GM12878 (cell line): ENCODE results near the gene C1QTNF12. TPM values are rescaled to one million over a fixed set of nuclear protein-coding genes. Genes with fewer than 3 reads are reported as not detected.
A peak's percentile ranks its signal among the peaks of the same experiment; 100 is the strongest.

Source experiments
- ATAC-seq: fragments of 200-7000 bp; cut with Tn5 transposase; 3 replicates; pipeline ENCODE4 v1.9.1; 2020; ENCODE audit warnings: mild to moderate bottlenecking, moderate library complexity
- BruUV-seq: library from RNA; stranded (reverse); fragments of 400-500 nt; replicated peaks from 2 replicates; lab custom pipeline; 2021; lab: Mats Ljungman, UMichigan
- CTCF ChIA-PET: fragments of 300-600 bp; sonication (Branson Sonifier 250); formaldehyde crosslinking; extraction: SDS; loops from one replicate; lab custom pipeline; 2021; ENCODE audit warnings: inconsistent platforms; lab: Yijun Ruan, JAX
- POLR2A ChIA-PET: fragments of 350-600 bp; formaldehyde crosslinking; extraction: SDS; loops from one replicate; lab custom pipeline; 2021; ENCODE audit warnings: inconsistent platforms; lab: Charles Lee
- RAD21 ChIA-PET: fragments of 300-600 bp; sonication (Branson Sonifier 250); formaldehyde crosslinking; loops from one replicate; lab custom pipeline; 2023; ENCODE audit warnings: antibody characterized with exemption; ENCODE audit not compliant: unreplicated experiment; lab: Charles Lee
- SMC1A ChIA-PET: fragments of 300-600 bp; sonication (Branson Sonifier 250); formaldehyde crosslinking; loops from one replicate; lab custom pipeline; 2023; ENCODE audit not compliant: unreplicated experiment, uncharacterized antibody; lab: Charles Lee
- DNase-seq: peaks from one replicate; pipeline ENCODE4 v3.0.0-alpha.2; 2011; ENCODE audit warnings: low read depth, low spot score
- FAIRE-seq: peaks from 3 replicates; lab custom pipeline; 2011; peaks lifted over from hg19 to GRCh38; lab: Jason Lieb, UNC
- H2AFZ ChIP-seq: 2 replicates; pipeline ENCODE4 v1.6.0; 2011; ENCODE audit warnings: low read depth, low read length, control low read depth; ENCODE audit not compliant: control insufficient read depth
- H3K27ac ChIP-seq: 2 replicates; pipeline ENCODE4 v1.5.1; 2011; ENCODE audit warnings: control low read depth; ENCODE audit not compliant: control insufficient read depth, insufficient read depth
- H3K27me3 ChIP-seq, 2 experiments: replicated peaks in 1 of 2; 2 replicates each; pipeline versions ENCODE4 v1.6.0 to v1.6.1; 2011; ENCODE audit warnings: low read length in 1 of 2; ENCODE audit not compliant: control insufficient read depth in 2 of 2, insufficient read depth in 2 of 2
- H3K36me3 ChIP-seq, 2 experiments: 2 replicates each; pipeline ENCODE4 v1.5.1; 2011; ENCODE audit warnings: low read length in 1 of 2; ENCODE audit not compliant: control insufficient read depth in 2 of 2, insufficient read depth in 2 of 2
- H3K4me1 ChIP-seq: 2 replicates; pipeline ENCODE4 v1.6.1; 2011; ENCODE audit warnings: mild to moderate bottlenecking, low read length, moderate library complexity, mixed read lengths; ENCODE audit not compliant: control insufficient read depth, insufficient read depth
- H3K4me2 ChIP-seq: 2 replicates; pipeline ENCODE4 v1.6.0; 2011; ENCODE audit warnings: control low read depth; ENCODE audit not compliant: control insufficient read depth, insufficient read depth
- H3K4me3 ChIP-seq: fragments of 200-600 bp; sonication (generic); 2 replicates; pipeline ENCODE4 v1.5.1; 2016
- H3K79me2 ChIP-seq: 2 replicates; pipeline ENCODE4 v1.6.0; 2011; ENCODE audit warnings: low read length; ENCODE audit not compliant: control insufficient read depth, insufficient read depth
- H3K9ac ChIP-seq: 2 replicates; pipeline ENCODE4 v1.8.0; 2011; ENCODE audit warnings: low read length, control low read depth, mixed read lengths; ENCODE audit not compliant: control insufficient read depth, insufficient read depth
- H3K9me3 ChIP-seq: replicated peaks from 3 replicates; pipeline ENCODE4 v1.5.1; 2011; ENCODE audit warnings: mild to moderate bottlenecking, low read length; ENCODE audit not compliant: control insufficient read depth, insufficient read depth
- H4K20me1 ChIP-seq: 2 replicates; pipeline ENCODE4 v1.6.0; 2011; ENCODE audit not compliant: control insufficient read depth, insufficient read depth
- CBX3 ChIP-seq: fragments of 200-600 bp; sonication (generic); IDR thresholded peaks from 2 replicates; pipeline ENCODE4 v1.6.1; 2016; ENCODE audit warnings: low read depth, borderline replicate concordance
- E4F1 ChIP-seq: fragments of 450-650 bp; IDR thresholded peaks from 2 replicates; pipeline ENCODE4 v1.6.1; 2018; ENCODE audit warnings: borderline replicate concordance, mild to moderate bottlenecking; ENCODE audit not compliant: partially characterized antibody
- IKZF2 ChIP-seq, 2 experiments: fragments of 450-650 bp; IDR thresholded peaks; 2 replicates each; pipeline ENCODE4 v1.6.1; 2017; ENCODE audit warnings: mild to moderate bottlenecking in 2 of 2, moderate library complexity in 2 of 2
- IRF4 ChIP-seq: IDR thresholded peaks from 2 replicates; pipeline ENCODE4 v1.6.1; 2011; ENCODE audit warnings: low read depth, low read length
- NFXL1 ChIP-seq: fragments of 450-650 bp; IDR thresholded peaks from 2 replicates; pipeline ENCODE4 v1.6.1; 2017; ENCODE audit warnings: antibody characterized with exemption, mild to moderate bottlenecking, borderline replicate concordance
- NR2C2 ChIP-seq: IDR thresholded peaks from 2 replicates; pipeline ENCODE4 v1.6.1; 2011; ENCODE audit warnings: borderline replicate concordance, low read depth; ENCODE audit not compliant: control insufficient read depth, insufficient read length
- PAX5 ChIP-seq: IDR thresholded peaks from 2 replicates; pipeline ENCODE4 v1.6.1; 2011; ENCODE audit warnings: low read depth, low read length, borderline replicate concordance
- RELA ChIP-seq: fragments of 450-650 bp; IDR thresholded peaks from 2 replicates; pipeline ENCODE4 v1.8.0; 2014; ENCODE audit warnings: borderline replicate concordance; ENCODE audit not compliant: partially characterized antibody
- SMC3 ChIP-seq: IDR thresholded peaks from 2 replicates; pipeline ENCODE4 v1.6.1; 2011; ENCODE audit warnings: low read length, improper control_type of control experiment, borderline replicate concordance
- SPI1 ChIP-seq: IDR thresholded peaks from 2 replicates; pipeline ENCODE4 v1.6.1; 2011; ENCODE audit warnings: low read depth, mild to moderate bottlenecking, low read length, moderate library complexity, borderline replicate concordance; ENCODE audit not compliant: insufficient read depth
- SREBF1 ChIP-seq: IDR thresholded peaks from 2 replicates; pipeline ENCODE4 v1.6.1; 2012; ENCODE audit warnings: mild to moderate bottlenecking, low read length
- TAF1 ChIP-seq: IDR thresholded peaks from 2 replicates; pipeline ENCODE4 v1.6.1; 2011; ENCODE audit warnings: mild to moderate bottlenecking, low read depth, low read length, borderline replicate concordance
- YBX1 ChIP-seq: fragments of 450-650 bp; IDR thresholded peaks from 2 replicates; pipeline ENCODE4 v1.6.1; 2016; ENCODE audit warnings: antibody characterized with exemption
- WGBS: methylation state at CpG from one replicate; pipeline ENCODE4 v1.1.6; 2016; ENCODE audit warnings: low lambda C conversion rate; ENCODE audit not compliant: insufficient replicate concordance, insufficient coverage; ENCODE audit errors: missing lambda C conversion rate; 5-methylcytosine and 5-hydroxymethylcytosine counted together
- in situ Hi-C: fragments of 300-500 bp; cut with MboI; formaldehyde crosslinking; loops from 9 replicates; pipeline ENCODE4 v1.14.3; 2018; ENCODE audit warnings: mixed read lengths
- intact Hi-C: fragments of 100-400 bp; cut with micrococcal nuclease; formaldehyde crosslinking; loops from one replicate; pipeline ENCODE4 v1.14.2; 2022; ENCODE audit not compliant: unreplicated experiment
- polyA plus RNA-seq, 11 experiments: library from polyadenylated mRNA; depleted of rRNA in 4 of 11; unstranded in 6 of 11; stranded (reverse) in 5 of 11; fragments of >200 nt; fragmentation: Nextera tagmentation in 4 of 11; fragmentation: Illumina TruSeq in 1 of 11; extraction: Ambion mirVana in 4 of 11; extraction: Trizol in 1 of 11; gene quantifications; 1 replicate in 1 of 11; 2 replicates in 10 of 11; pipeline versions ENCODE4 v1.2.1 to v1.2.3, GENCODE V29; 2011 to 2016; ENCODE audit warnings: inconsistent platforms in 2 of 11, missing spikeins in 2 of 11, low read depth in 1 of 11
- total RNA-seq, 4 experiments: library from RNA; depleted of rRNA in 3 of 4; stranded (reverse); fragments of >200 nt in 3 of 4; fragmentation: Illumina TruSeq in 1 of 4; extraction: Trizol in 1 of 4; gene quantifications; 2 replicates each; pipeline versions ENCODE4 v1.2.1 to v1.2.3, GENCODE V29; 2013 to 2021
- TF ChIP-seq, protein P1 (sequence below): fragments of 450-650 bp; IDR thresholded peaks from 2 replicates; pipeline ENCODE4 v1.6.1; 2017; ENCODE audit warnings: antibody characterized with exemption, mild to moderate bottlenecking, moderate library complexity
- TF ChIP-seq, protein P2 (sequence below): fragments of 450-650 bp; IDR thresholded peaks from 2 replicates; pipeline ENCODE4 v1.6.1; 2017; ENCODE audit warnings: mild to moderate bottlenecking

Gene C1QTNF12
- total and polyA plus RNA-seq, 10 of the 15 experiments (the other 5 are each of a cell fraction or from before 2014, with no cell fraction given), result 0.17 to 1.0 (median 0.31) TPM; not detected in 5

- Histone ChIP-seq H3K79me2 (peaks cover 41% of the 10 kb centered on the region), H3K4me1 (peaks cover 18% of the 10 kb centered on the region), H3K27me3 (no peaks in the 10 kb centered on the region), H3K36me3 (peaks cover 0 to 6% of the 10 kb centered on the region in 2 experiments; a peak in 1 of 4 replicates), H3K9ac (peak within 1 kb of the TSS; percentile 92), H3K4me3 (peak within 1 kb of the TSS; percentile 81), H3K9me3 (no peaks in the 10 kb centered on the region), H2AFZ (peak within 1 kb of the TSS; percentile 92), H3K4me2 (peak within 1 kb of the TSS; percentile 100), H4K20me1 (peaks cover 4% of the 10 kb centered on the region; the same call in 1 of the 2 replicates), H3K27ac (peak within 1 kb of the TSS; percentile 78)
- ChIA-PET CTCF (interaction anchor here (1.0 kb wide), 3 partner anchors 13 to 23 kb away, joined by 3 to 4 read pairs (median 4); no protein-coding TSS in a partner anchor), RAD21 (interaction anchor here (0.7 kb wide), 2 partner anchors 163 to 242 kb away, joined by 4 read pairs; no protein-coding TSS in a partner anchor), POLR2A (interaction anchor here (0.6 to 1.4 kb wide), 7 partner anchors 18 to 483 kb away, joined by 3 to 5 read pairs (median 4); partner anchors contain the start of gene ISG15), SMC1A (no interaction called here)
- peak; percentile 26 for DNase-seq
- FAIRE-seq, result peak; percentile 57
- no TSS peak for BruUV-seq
- peak; percentile 95 for ATAC-seq
- WGBS, result under 1% methylated on average over 59 of the region's 105 CpGs
- intact Hi-C loops (no loop called here), in situ Hi-C loops (no loop called here)
- TF ChIP-seq SMC3 (no peak; the same call in 1 of the 2 replicates), RELA (peak; percentile 53), E4F1 (no peak), NFXL1 (0 out of 2 replicates have a peak, but pooled peaks have one; percentile 36), IKZF2 (IDR thresholded peaks at IDR 0.05) (no peak), IRF4 (no peak), TAF1 (peak; percentile 58; the same call in 1 of the 2 replicates), SPI1 (no peak), PAX5 (0 out of 2 replicates have a peak, but pooled peaks have one; percentile 30), SREBF1 (no peak), NR2C2 (no peak), CBX3 (no peak), YBX1 (no peak)
- TF ChIP-seq, protein P1, sequence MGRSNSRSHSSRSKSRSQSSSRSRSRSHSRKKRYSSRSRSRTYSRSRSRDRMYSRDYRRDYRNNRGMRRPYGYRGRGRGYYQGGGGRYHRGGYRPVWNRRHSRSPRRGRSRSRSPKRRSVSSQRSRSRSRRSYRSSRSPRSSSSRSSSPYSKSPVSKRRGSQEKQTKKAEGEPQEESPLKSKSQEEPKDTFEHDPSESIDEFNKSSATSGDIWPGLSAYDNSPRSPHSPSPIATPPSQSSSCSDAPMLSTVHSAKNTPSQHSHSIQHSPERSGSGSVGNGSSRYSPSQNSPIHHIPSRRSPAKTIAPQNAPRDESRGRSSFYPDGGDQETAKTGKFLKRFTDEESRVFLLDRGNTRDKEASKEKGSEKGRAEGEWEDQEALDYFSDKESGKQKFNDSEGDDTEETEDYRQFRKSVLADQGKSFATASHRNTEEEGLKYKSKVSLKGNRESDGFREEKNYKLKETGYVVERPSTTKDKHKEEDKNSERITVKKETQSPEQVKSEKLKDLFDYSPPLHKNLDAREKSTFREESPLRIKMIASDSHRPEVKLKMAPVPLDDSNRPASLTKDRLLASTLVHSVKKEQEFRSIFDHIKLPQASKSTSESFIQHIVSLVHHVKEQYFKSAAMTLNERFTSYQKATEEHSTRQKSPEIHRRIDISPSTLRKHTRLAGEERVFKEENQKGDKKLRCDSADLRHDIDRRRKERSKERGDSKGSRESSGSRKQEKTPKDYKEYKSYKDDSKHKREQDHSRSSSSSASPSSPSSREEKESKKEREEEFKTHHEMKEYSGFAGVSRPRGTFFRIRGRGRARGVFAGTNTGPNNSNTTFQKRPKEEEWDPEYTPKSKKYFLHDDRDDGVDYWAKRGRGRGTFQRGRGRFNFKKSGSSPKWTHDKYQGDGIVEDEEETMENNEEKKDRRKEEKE, result peak; percentile 39; the same call in 1 of the 2 replicates
- TF ChIP-seq, protein P2, sequence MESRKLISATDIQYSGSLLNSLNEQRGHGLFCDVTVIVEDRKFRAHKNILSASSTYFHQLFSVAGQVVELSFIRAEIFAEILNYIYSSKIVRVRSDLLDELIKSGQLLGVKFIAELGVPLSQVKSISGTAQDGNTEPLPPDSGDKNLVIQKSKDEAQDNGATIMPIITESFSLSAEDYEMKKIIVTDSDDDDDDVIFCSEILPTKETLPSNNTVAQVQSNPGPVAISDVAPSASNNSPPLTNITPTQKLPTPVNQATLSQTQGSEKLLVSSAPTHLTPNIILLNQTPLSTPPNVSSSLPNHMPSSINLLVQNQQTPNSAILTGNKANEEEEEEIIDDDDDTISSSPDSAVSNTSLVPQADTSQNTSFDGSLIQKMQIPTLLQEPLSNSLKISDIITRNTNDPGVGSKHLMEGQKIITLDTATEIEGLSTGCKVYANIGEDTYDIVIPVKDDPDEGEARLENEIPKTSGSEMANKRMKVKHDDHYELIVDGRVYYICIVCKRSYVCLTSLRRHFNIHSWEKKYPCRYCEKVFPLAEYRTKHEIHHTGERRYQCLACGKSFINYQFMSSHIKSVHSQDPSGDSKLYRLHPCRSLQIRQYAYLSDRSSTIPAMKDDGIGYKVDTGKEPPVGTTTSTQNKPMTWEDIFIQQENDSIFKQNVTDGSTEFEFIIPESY, result no peak
These were observed 27.2 kb upstream of the C1QTNF12 start, which contains the start of gene UBE2J2 for GRCh38 chr1:1273512-1274298. Gene UBE2J2 (minus strand): TSS chr1:1273854. CDS start chr1:1267992, 5,862 bp downstream.
